Middle frontal gyrus (tissue), 1 donor: ENCODE results near the gene FAM53A.
"Not testable (repeated sequence)": the region's sequence is repeated elsewhere in the genome, so short reads cannot be mapped to it uniquely, and the experiment has no call there.

Source experiments
- DNase-seq: peaks from one replicate; pipeline ENCODE4 v3.0.0-alpha.2; 2015; ENCODE audit warnings: low spot score; ENCODE audit errors: extremely low spot score

FAM53A gene

DNA sequence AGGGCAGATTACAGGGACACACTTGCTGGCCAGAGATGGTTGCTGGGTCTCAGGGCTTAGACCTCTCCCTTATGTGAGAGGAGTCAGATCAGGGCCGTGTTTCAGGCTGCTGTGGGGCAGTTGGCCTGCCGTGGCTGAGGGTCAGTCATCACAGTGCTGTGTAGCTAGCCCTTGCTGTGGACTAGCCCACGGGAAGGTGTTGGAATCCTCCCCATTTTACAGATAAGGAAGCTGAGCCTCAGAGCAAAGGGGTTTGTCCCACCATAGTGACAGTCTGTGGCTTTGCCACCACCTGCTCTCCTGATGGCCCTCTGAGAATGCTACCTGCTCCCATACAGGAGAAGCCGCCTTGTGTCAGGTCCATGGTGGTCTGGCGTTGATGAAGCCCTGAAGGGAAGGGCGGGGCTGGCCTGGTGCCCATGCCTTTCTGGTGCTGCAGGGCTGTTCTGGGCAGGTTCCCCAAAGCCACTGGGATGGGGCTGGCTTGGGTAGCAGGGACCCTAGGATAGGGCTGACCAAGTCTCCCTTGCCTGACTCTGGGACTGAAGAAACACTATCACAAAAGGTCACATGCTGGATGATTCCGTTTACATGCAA lies 2.4 kb upstream of the FAM53A start:
- no peak for DNase-seq

DNA sequence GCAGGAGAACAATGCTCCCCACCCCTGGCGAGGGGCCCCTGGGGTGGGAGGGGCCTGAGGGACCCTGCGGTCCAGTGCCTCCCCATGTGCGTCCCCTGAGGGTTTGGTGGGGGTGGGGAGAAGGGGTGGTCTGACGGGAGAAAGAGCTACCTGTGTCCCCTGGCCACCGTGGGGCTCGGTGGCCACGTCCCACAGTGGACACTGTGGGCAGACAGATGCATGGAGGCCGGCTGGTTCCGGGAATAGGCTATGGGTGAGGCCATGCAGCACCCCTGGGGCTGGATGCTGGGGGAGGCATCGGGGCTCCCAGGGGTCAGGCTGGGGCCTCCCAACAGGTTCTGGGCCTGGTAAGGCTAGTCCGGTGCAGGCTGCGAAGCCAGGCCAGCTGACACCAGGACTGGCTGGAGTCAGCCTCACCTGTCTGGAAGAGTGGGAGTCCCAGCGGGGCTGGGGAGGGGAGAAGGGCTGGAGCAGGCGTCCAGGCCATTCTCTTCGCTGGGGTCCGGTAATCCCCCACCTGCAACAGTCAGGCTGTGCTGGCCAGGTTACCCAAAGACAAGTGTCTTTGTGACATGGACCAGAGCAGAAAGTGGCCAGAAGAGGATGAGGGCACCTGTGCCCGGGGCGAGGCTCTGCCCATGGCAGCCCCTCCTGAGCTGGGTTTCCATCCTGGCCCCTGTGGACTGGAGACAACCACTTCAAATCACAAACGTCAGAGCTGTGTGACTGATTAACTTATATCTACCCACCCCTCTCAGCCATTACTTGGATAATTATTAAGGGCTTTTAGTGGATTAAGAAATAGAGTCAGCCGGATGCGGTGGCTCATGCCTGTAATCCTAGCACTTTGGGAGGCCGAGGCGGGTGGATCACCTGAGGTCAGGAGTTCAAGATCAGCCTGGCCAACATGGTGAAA lies 1.4 kb upstream of the FAM53A start:
- no peak for DNase-seq

DNA sequence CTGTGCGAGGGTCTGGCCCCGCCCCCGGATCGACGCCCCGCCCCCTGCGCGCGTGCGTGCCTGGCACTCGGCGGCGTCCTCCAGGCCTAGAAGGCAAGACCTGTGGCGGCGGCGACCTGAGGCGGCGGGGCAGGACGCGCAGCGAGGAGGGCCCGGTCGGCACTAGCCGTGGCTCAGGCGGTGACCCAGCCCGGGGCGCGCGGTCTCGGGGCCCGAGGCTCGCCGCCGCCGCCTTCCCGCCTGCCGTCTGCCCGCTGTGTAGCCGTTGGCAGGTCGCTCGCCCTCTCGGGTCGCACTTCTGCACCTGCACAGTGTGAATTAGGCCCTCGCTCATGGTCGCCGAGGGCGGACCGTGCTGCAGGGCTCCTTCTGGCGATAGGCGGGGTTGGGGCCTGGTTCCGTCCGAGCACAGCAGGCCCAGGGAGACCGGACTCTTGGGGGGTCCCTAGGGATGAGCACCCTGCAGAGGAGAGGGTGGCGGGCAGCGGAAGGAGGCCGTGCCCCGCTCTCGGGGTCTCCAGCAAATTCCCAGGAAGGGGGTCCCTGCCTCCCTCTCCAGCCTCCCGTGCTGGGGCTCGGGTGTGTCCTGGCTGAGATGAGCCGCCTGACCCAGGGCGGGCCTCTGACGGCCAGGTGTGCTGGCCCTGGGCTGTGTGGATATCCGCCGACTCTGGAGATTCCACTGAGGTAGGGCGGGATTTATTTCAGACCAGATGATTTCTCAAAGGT lies 557 bp upstream of the FAM53A start:
- no peak for DNase-seq

DNA sequence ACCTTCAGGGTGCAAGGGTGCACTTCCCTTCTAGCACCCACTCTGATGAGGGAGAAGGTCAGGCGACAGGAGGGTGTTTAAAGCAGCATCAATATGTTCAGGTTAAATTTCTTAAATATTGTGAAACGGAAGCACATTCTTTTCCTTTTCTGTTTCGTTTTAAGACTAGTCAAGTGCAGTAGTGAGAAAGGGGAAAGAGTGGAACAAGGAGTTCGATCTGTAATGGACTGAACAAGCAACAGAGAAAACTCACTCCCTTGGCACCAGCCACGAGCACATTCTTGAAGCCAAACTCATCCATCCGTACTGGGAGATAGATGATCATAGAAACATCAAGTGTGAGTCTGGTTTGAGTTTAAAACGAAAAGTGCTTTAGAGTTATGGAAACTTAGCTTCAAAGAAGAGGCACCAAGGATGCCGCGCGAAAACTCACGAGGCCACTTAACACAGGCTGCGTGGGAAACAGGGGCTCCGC lies 815 bp downstream of the FAM53A start:
- DNase-seq = no peak

DNA sequence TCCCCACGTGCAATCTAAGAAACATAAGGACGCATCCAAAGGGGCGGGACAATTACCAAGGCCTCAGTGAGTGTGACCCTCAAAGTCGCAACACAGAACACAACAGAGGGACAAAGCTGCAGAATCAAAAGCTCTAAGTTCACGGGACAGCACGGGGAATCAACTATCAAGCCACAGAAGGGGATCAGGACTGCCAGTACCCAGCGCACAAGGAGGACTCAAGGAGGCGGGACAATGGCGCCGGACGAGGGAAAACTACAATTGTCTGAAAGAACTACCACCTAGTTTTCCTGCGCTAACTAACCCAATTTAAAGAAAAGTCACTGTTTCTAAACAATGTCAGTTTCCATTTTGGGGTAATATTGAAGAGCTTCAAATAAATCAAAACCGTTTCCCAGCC lies 1.3 kb downstream of the FAM53A start:
- no peak for DNase-seq

DNA sequence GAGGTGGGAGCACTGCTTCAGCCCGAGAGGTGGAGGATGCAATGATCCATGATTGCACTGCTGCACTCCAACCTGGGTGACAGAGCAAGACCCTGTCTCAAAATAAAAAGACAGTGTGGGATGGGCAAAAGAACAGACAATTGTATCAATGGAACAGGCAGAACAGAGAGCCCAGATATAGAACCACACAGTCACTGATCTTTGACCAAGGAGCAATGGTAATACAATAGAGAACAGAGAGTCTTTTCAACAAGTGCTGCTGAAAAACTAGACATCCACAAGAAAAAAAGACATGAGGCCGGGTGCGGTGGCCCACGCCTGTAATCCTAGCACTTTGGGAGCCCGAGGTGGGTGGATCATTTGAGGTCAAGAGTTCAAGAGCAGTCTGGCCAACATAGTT lies 5.9 kb downstream of the FAM53A start:
- no peak for DNase-seq

DNA sequence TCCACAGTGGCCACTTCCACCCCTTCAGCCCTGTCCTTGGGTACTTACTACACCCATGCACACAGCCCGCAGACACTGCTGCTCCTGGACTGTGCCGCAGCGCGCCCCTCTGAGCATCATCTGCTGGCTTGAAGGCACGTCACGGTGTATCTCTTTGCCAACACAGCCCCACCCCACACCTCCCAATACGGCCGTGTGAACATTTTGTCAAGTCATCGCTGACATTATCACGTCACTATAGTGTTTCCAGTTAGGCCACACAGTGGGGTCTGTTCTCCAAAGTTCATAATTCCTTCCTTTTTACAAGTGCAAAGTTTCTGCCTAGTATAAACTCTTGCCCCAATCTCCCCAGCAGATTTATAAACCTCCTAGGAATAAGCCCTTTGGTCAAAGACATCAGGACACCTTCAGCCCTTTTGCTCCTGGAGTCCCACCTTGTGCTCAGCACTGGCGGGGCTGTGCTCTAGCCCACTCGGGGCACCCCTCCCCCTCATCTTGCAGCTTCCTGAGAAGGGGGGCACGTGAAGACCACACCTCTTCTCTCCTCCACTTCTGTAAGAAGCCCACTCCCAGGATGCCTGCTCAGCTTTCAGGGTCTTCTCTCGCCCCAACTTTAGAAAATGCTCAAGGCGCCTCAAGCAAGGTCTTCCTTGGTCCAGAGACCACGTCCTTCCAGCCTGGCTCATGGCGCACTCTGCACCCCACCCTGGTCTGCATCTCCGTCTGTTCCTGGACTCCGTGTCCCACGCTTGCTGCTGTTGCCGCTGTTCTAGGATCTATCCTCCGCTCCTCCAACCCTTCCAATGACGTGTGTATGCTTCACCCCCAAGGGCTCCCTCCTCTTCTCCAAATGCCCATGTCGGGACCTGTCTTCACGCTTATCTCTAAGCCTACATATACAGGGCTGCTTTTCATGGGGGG lies 7.2 kb downstream of the FAM53A start:
- no peak for DNase-seq

DNA sequence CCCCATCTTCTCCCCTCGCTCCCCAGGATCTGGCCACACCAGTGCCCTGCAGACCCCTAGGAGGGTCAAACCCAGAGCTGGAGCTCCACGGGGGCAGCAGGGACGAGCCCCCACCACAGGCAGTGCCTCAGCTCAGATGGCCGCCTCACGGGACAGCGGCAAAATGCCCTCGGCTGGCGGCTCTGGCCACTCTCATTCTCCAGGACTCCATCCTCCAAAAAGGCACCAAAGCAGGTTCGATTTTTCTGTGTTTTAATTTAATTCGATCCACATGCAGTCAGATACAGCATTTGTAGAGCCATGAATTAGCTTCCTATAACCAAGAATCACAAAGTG lies 8.3 kb downstream of the FAM53A start:
- DNase-seq = no peak

DNA sequence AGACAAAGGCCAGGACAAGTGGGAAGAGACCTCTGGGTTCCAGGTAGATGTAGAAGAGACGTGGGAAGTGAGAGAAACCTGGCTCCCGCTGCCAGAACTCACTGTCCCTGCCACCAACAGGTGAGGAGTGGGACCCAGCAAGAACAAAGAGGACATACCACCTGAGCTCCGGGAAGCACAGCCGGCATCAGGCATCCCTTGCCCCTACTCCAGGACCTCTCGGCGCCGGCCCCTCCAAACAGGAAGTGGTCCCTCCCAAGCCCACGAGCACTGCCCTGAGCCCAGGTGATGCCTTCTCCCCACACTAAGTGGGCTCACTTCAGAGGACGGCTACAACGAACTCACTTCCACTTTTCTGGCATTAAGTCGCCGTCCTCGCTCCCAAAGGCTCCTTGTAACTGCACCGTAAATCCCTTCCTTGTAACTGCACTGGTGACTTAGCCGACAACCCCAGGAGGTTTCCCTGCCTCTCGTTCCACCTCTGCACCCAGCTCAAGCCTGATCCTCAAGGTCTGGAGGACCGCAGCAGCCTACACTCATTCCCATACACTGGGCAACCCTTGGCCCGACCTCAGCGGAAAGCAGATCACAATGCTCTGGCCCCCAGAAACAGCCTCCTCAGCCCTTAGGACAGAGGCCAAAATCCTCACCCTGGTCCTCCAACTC lies 8.8 kb downstream of the FAM53A start:
- no peak for DNase-seq

DNA sequence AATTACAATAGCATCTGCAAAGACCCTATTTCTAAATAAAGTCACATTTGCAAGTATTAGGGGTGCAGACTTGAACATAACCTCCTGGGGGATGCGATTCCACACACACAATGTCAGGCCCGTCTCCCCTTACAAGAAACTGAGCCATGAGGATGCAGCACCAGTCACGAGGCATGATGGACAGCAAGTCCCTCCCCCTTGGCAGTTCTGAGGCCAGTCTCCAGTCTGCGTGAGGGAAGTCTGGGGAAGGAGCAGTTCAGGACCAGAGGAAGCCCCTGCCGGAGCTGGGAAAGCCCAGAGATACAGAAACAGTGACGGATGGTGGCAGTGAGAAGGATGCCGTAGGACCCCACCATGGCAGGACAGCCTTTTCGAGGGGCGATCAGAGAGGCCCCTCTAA lies 9.4 kb downstream of the FAM53A start:
- no peak for DNase-seq

DNA sequence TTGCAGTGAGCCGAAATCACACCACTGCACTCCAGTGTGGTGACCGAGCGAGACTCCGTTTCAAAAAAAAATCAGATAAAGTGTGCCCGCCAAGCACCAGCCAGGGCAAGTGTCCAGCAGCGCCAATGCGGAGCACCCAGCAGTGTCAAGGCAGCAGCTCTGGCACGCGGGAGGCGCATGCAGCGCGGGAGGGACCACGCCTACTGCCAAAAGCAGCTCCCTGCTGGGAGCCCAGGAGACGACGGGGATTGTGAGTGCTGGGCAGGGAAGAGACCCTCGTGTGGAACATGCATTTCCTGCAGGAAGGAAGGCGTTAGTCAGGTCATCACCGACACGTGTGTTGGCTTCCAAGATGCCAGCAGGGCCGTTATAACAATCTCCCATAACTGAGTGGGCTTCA lies 10.4 kb downstream of the FAM53A start:
- no peak for DNase-seq

DNA sequence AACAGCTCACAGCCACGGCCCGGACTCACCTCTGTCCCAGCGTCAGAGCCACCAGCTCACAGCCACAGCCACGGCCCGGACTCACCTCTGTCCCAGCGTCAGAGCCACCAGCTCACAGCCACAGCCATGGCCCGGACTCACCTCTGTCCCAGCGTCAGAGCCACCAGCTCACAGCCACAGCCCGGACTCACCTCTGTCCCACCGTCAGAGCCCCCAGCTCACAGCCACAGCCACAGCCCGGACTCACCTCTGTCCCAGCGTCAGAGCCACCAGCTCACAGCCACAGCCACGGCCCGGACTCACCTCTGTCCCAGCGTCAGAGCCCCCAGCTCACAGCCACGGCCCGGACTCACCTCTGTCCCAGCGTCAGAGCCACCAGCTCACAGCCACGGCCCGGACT lies 13.1 kb downstream of the FAM53A start:
- not testable (repeated sequence) for DNase-seq

DNA sequence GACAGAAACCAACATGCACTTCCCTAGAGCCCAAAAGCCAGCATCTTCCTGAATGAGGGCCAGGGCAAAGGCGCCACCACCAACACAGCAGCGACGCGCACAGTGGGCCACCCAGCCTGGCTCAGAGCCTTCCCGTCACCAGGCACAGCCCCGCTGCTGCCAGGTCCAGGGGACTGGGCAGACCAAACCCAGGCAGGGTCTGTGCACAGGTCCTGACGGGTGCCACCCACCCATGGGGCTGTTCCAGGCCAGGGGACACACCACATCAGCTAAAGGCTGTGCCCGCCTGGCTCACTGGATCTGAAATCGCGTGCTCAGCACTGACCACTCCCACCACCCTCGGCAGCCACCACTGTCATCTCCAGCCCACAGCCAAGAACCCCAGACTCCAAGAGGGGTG lies 13.8 kb downstream of the FAM53A start:
- no peak for DNase-seq

DNA sequence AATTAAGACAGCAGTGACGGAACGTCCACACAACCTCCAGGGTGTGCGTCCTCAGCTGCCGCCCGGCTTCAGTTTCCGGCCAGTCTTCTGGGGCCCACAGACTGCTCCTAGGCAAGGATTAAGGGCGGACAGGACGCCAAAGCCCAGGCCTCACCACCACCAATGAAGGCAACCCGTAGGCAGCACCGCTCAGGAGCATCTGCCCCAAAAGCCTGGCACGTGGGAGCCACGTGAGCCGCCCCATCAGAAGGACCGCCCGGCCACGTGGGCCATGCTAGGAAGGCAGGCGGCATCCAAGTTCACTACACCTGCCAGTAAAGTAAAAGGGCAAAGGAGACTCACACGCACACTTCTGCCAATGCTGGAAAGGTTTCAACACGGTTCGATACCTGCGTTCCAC lies 14.3 kb downstream of the FAM53A start:
- DNase-seq = no peak

DNA sequence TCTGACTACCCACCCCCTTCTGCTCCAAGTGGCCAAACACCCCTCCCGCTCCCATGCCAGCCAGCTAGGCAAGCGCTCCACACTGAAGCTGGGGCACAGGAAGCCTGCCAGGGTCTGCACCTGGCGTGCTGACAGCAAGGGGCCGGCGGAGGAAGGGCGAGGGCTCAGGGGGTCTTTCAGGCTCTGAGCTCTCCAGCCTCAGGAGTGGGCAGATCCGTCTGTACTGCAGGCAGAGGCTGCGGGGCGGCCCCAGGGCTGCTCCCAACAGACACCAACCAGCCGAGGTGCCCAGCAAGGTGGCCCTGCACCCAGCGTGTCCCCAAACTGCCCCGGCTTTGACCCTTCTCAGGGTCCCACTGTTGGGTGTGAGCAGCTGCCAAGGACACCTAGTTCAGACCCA lies 14.8 kb downstream of the FAM53A start:
- DNase-seq = no peak

DNA sequence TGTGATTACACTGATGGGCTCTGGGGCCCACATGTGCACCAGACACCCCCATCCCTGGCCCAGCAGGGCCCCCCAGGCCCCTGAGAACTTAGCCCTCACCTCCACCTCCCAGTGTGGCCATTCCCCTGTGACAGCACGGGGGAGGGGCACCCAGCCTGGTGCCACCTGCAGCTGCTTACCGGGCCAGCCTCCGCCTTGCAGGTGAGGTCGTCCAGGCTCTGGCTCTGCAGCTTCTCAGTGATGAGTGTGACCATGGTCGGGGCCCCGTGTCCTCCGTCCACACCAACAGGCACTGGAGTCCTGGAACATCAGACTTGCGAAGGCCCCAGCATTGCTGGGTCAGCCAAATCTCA lies 15.6 kb downstream of the FAM53A start:
- DNase-seq = no peak

DNA sequence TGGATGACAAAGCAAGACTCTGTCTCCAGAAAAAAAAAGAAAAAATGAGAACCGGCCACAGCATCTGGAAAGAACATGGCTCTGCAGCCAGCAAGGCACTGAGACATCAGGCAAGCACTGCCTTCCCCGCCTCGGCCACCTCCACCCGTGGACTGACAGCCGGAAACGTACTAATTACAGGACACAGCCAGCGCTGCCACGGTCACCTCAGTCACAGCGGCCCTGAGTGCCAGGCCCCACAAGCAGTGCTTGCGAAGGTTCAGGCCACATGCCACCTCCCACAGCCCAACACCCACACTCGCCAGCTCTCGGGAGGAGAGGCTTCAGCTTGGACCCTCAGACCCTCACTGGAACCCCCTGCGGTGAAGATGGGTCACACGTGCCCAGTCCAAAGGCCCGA lies 16.8 kb downstream of the FAM53A start:
- DNase-seq = no peak

DNA sequence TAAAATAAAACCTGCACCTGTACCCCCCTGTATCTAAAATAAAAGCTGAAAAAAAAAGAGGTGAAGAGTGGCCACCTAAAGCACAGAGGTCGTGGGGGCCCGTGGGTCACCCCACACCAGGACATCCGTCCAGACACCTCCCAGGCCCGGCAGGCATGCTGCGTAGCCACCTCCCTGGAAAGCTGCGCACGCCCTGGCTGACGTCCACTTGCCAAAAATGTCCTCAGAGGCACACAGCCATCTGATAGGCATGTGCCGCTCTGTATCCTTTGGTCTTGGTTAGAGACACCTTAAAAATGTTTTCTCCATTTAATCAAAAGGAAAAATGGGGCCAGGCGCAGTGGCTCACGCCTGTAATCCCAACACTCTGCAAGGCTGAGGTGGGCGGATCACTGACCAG lies 17.7 kb downstream of the FAM53A start:
- DNase-seq = no peak

DNA sequence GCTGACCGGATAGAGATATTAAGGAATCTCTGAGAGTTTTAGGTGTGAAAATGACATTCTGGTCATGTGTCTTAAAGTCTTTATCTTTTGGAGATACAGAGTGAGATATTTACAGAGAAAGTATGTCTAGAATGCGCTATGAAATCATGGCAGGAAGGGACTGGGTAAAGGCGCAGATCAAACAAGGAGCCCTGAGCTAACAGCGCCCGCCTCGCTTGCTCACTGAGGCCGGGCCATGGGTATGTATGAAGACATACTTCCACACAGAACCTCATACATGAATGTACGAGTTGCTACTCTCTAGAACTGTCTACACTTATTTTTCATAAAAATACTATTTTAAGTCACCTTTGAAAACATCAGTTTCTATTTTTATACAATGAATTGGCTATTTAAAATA lies 20.0 kb downstream of the FAM53A start:
- no peak for DNase-seq

DNA sequence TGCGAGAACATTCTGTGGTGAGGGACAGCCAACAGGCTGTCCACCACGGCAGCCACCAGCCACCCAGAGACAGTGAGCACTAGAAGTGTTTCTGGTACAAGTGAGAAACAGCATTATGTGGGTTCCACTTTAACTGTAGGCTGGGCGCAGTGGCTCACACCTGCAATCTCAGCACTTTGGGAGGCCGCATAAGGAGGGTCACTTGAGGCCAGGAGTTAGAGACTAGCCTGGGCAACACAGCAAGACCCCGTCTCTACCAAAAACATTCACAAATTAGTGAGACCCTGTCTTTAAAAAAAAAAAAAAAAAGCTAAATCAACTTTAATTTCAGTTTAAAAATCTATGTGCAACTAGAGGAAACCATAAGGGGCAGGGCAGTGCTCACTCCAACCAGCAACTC lies 20.6 kb downstream of the FAM53A start:
- no peak for DNase-seq

DNA sequence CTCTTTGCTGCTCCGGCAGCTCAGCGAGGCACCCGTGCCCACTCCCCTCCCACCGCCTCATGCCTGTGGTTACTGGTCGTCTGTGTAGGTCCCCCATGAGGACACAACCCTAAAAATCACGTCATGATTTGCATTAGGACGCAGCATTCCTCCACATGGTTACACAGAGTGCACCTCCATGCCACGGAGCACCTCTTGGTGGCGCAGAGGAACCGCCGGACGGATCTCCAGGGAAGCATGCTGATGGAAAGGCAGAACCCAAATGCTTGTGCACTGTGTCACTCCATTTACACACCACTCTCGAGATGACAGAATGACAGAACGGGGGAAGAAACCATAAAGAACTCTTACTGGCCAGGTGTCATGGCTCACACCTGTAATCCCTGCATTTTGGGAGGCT lies 22.4 kb downstream of the FAM53A start:
- DNase-seq = no peak
